ENCODE results near the gene PANX1.
"Not testable (repeated sequence)": the region's sequence is repeated elsewhere in the genome, so short reads cannot be mapped to it uniquely, and the experiment has no call there.

The PANX1 gene

DNA sequence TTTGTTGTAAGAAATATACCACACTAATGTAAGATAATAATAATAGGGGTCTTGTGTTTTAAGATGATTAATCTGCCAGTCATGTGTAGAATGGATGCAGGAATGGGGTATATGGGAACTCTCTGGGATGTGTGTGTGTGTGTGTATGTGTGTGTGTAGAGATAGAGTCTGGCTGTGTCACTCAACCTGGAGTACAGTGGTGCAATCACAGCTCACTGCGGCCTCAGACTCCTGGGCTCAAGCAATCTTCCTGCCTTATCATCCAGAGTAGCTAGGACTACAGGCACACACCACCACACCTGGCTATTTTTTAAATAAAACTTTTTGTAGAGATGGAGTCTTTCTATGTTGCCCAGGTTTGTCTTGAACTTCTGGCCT lies 11.5 kb upstream of the PANX1 start:
- Mint-ChIP-seq H3K27me3 (no peaks in the 10 kb centered on the region), H3K27ac (no peak overlapping the region), H3K9me3 (no peaks in the 10 kb centered on the region), H3K36me3 (ENCODE audit: low read depth) (no peaks in the 10 kb centered on the region), H3K4me1 (ENCODE audit: low read depth) (peaks cover 6% of the 10 kb centered on the region), H3K4me3 (no peak overlapping the region)
- intact Hi-C loops (cut with micrococcal nuclease): no loop called here

DNA sequence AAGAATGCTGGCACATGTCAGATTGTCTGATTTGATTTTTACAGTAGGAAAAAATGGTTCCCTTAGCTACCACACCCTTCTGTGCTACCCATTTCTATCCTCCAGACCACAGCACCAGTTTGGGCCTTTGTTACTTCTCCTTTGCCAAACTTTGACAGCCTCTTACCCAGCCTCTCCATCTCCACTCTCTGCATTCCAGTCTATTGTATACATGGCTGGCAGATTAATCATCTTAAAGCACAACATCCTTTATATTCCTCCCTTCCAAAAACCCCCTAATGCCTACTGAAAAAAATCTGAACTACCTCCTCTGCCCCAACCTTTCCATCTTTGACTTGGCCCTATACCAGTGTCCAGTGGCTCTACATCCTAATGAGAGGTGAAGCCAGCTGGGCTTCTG lies 10.8 kb upstream of the PANX1 start:
- no peaks in the 10 kb centered on the region for H3K27me3 Mint-ChIP-seq
- intact Hi-C loops (cut with micrococcal nuclease): no loop called here
- H3K36me3 Mint-ChIP-seq (ENCODE audit: low read depth): no peaks in the 10 kb centered on the region
- H3K9me3 Mint-ChIP-seq: no peaks in the 10 kb centered on the region
- no peak overlapping the region for H3K4me3 Mint-ChIP-seq
- peaks cover 6% of the 10 kb centered on the region for H3K4me1 Mint-ChIP-seq (ENCODE audit: low read depth)
- H3K27ac Mint-ChIP-seq: no peak overlapping the region

DNA sequence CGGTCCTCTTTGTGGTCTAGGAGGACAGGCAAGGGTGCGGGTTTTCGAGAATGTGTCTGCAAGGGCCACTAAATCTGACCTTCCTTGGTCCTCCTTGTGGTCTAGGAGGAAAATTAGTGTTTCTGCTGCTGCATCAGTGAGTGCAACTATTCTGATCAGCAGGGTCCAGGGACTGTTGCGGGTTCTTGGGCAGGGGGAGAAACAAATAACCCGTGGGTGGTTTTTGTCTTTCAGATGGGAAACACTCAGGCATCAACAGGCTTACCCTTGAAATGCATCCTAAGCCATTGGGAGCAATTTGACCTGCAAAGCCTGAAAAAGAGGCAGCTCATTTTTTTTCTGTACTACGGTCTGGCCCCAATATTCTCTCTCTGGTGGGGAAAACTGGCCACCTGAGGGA lies 9.0 kb upstream of the PANX1 start:
- intact Hi-C loops (cut with micrococcal nuclease); H3K27me3 Mint-ChIP-seq; H3K4me3 Mint-ChIP-seq; H3K27ac Mint-ChIP-seq; H3K4me1 Mint-ChIP-seq (ENCODE audit: low read depth); H3K36me3 Mint-ChIP-seq (ENCODE audit: low read depth); H3K9me3 Mint-ChIP-seq: not testable (repeated sequence)

DNA sequence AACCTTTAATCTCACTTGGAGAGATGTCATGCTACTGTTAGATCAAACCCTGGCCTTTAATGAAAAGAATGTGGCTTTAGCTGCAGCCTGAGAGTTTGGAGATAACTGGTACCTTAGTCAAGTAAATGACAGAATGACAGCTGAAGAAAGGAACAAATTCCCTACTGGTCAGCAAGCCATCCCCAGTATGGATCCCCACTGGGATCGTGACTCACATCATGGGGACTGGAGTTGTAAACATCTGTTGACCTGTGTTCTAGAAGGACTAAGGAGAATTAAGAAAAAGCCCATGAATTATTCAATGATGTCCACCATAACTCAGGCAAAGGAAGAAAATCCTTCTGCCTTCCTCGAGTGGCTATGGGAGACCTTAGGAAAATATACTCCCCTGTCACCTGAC lies 8.1 kb upstream of the PANX1 start:
- H3K4me1 Mint-ChIP-seq (ENCODE audit: low read depth); H3K4me3 Mint-ChIP-seq; H3K36me3 Mint-ChIP-seq (ENCODE audit: low read depth); H3K9me3 Mint-ChIP-seq; H3K27me3 Mint-ChIP-seq; H3K27ac Mint-ChIP-seq; intact Hi-C loops (cut with micrococcal nuclease): not testable (repeated sequence)

DNA sequence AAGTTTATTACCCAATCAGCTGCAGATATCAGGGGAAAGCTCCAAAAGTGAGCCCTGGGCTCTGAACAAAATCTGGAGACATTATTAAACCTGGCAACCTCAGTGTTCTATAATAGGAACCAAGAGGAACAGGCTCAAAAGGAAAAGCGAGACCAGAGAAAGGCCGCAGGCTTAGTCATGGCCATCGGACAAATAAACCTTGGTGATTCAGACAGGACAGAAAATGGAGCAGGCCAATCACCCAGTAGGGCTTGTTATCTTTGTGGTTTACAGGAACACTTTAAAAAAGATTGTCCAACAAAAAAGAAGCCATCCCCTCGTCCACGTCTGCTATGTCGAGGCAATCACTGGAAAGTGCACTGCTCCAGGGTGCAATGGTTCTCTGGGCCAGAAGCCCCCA lies 7.7 kb upstream of the PANX1 start:
- Mint-ChIP-seq H3K27me3 (no peaks in the 10 kb centered on the region), H3K9me3 (no peaks in the 10 kb centered on the region), H3K4me1 (ENCODE audit: low read depth) (no peaks in the 10 kb centered on the region), H3K27ac (no peak overlapping the region), H3K36me3 (ENCODE audit: low read depth) (no peaks in the 10 kb centered on the region), H3K4me3 (no peak overlapping the region)
- intact Hi-C loops (cut with micrococcal nuclease): no loop called here

DNA sequence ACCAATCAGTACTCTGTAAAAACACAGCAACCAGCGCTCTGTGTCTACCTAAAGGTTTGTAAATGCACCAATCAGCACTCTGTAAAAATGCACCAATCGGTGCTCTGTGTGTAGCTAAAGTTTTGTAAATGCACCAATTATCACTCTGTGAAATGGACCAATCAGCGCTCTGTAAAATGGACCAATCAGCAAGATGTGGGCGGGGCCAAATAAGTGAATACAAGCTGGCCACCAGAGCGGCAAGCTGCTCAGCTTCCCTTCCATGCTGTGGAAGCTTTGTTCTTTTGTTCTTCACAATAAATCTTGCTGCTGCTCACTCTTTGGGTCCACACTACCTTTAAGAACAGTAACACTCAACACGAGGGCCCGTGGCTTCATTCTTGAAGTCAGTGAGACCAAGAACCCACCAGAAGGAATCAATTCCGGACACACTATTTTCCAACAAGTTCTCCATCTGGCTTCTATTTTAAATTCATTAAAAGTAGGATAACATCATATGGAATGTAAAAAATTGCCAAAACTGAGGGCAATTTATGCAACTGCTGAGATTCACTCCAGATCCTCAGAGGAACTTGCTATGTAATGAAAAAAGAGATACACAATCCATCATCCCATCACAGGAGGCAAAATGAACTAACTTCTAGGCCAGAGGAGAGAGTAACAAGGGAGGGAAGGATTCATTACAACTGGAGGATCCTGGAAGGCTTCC lies 3.1 kb upstream of the PANX1 start:
- no peaks in the 10 kb centered on the region for H3K36me3 Mint-ChIP-seq (ENCODE audit: low read depth)
- H3K4me1 Mint-ChIP-seq (ENCODE audit: low read depth): peaks cover 16% of the 10 kb centered on the region
- no peak overlapping the region for H3K4me3 Mint-ChIP-seq
- no peak overlapping the region for H3K27ac Mint-ChIP-seq
- H3K9me3 Mint-ChIP-seq: no peaks in the 10 kb centered on the region
- peaks cover 2% of the 10 kb centered on the region for H3K27me3 Mint-ChIP-seq
- intact Hi-C loops (cut with micrococcal nuclease): loop anchor here (5.0 kb wide), 2 partner anchors 367 to 928 kb away; partner anchors contain the start of genes ANKRD49, MRE11 and SLC36A4

DNA sequence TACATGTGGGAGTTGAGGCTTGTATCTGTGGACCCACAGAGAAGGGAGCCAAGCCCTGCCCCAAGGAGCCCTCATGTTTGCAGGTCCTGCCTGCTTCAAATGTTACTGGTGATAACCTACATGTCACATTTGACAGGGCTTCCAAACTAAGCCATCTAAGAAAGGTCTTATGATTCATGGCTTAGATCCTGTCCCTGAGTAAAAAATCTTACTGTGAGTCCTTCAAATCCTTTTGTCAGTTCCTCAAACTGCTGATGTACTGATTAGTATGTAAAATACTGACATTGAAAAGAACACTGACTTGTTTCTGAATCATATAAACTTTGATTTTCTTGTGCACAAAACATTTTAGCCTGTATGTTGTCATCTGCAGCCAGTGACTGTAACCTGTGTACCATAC lies 1.0 kb upstream of the PANX1 start:
- Mint-ChIP-seq H3K9me3 (no peaks in the 10 kb centered on the region), H3K27ac (no peak overlapping the region), H3K36me3 (ENCODE audit: low read depth) (no peaks in the 10 kb centered on the region), H3K27me3 (peaks cover 2% of the 10 kb centered on the region), H3K4me3 (no peak overlapping the region), H3K4me1 (ENCODE audit: low read depth) (peaks cover 16% of the 10 kb centered on the region)
- intact Hi-C loops (cut with micrococcal nuclease): loop anchor here (5.0 kb wide), 2 partner anchors 365 to 930 kb away; partner anchors contain the start of genes ANKRD49, MRE11 and SLC36A4

DNA sequence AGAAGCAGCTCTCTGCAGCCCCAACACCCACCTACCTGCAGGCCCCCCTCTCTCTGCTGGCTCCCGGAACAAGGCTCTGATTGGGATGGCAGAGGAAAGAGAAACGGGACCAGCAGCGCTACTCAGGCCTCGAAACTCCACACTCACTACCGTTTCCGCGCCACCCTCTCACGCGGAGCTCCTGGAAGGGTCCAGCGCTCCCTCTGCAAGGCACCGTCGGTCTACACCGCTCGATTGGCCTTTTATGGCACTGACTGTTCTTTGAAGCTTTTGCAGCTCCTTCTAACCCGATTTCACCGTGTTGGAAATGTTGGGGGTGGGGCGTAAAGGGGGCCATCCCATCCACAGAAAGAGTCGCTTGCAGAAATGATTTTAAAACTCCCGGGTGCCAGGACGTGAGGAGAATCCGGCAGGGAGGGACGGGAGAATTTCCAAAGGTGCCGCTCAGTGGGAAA lies 323 bp upstream of the PANX1 start:
- Mint-ChIP-seq H3K27ac (no peak overlapping the region), H3K36me3 (ENCODE audit: low read depth) (no peaks in the 10 kb centered on the region), H3K9me3 (no peaks in the 10 kb centered on the region), H3K4me1 (ENCODE audit: low read depth) (peaks cover 20% of the 10 kb centered on the region), H3K4me3 (no peak overlapping the region), H3K27me3 (peaks cover 2% of the 10 kb centered on the region)
- intact Hi-C loops (cut with micrococcal nuclease): loop anchor here (5.0 kb wide), 2 partner anchors 364 to 931 kb away; partner anchors contain the start of genes ANKRD49, MRE11 and SLC36A4

DNA sequence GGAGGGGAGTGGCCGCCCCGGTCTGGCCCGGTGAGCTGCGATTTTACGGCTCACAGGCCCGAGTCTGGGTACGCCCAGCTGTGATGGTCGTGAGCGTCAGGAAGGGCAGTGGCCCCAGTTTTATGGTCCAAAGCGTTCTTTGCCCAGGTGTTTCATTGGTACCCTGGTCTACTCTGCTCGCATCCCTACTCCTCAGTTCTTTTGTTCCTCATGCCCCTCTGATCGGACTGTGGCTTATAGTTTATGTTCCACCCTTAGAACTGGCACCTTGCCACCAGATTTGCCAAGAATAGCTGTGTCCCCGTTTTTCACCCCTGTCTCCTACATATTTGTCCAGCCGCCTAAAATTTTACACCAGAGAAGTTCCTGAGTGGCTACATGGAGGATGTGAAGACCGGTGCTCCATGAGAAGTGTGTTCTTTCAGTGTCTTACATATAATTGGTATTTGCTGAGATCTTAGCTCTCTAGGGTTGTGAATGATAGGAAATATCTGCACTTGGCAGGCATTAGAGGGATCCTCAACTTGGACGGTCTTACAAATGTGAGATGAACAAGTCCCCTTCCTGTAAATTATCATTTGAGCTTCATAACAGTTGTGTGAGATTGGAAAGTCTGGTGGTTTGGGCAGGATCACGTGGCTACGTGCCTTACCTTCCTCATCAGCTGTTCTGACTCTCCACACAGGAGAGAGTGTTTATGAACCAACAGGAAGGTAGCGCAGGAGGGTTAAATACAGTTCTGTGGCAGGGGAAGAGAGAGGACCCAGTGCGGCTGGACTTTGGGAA lies 1.1 kb downstream of the PANX1 start:
- H3K4me3 Mint-ChIP-seq: no peak overlapping the region
- intact Hi-C loops (cut with micrococcal nuclease): loop anchor here (5.0 kb wide), 2 partner anchors 363 to 932 kb away; partner anchors contain the start of genes ANKRD49, MRE11 and SLC36A4

DNA sequence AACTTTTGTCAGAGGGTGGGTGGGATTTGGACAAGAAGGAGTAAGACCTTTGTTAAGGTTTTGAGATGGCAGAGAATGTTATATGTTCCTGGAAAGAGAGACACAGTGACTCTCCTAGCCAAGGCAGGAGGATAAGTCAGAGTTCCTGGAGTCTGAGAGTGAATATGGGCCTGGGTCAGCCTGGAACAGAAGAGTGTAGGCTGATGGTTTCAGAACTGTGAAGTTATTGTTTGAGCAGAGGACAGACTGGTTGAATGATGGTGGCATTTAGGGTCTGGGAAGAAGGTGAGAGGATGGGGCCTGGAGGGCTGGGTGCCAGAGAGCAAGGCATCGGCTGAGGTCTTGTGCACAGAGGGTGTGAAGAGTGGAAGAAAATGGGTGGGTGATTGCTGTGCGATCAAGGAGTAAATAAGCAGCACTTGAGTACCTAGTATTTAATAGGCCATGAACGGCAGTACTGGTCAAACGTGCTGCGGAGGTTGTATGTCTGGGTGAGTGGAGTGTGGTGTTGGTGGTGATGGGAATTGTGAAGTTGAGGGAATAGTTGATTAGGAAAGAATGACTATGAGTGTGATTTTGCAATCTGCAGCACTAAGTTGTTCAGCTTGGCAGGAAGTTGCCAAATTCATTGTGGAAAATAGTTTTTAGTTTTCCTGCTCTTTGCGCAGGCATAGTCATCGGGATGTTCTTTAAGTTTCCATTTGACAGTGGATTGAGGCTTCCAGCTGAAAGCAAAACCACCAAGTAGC lies 1.8 kb downstream of the PANX1 start:
- Mint-ChIP-seq H3K27me3 (peaks cover 2% of the 10 kb centered on the region), H3K36me3 (ENCODE audit: low read depth) (no peaks in the 10 kb centered on the region), H3K4me3 (no peak overlapping the region), H3K4me1 (ENCODE audit: low read depth) (peaks cover 41% of the 10 kb centered on the region), H3K9me3 (no peaks in the 10 kb centered on the region), H3K27ac (no peak overlapping the region)
- intact Hi-C loops (cut with micrococcal nuclease): no loop called here

More for the DNA sequence above, 1.1 kb downstream of the PANX1 start:
- peaks cover 34% of the 10 kb centered on the region for H3K4me1 Mint-ChIP-seq (ENCODE audit: low read depth)
- H3K27ac Mint-ChIP-seq: no peak overlapping the region
- H3K9me3 Mint-ChIP-seq: no peaks in the 10 kb centered on the region
- no peaks in the 10 kb centered on the region for H3K36me3 Mint-ChIP-seq (ENCODE audit: low read depth)
- H3K27me3 Mint-ChIP-seq: peaks cover 2% of the 10 kb centered on the region

DNA sequence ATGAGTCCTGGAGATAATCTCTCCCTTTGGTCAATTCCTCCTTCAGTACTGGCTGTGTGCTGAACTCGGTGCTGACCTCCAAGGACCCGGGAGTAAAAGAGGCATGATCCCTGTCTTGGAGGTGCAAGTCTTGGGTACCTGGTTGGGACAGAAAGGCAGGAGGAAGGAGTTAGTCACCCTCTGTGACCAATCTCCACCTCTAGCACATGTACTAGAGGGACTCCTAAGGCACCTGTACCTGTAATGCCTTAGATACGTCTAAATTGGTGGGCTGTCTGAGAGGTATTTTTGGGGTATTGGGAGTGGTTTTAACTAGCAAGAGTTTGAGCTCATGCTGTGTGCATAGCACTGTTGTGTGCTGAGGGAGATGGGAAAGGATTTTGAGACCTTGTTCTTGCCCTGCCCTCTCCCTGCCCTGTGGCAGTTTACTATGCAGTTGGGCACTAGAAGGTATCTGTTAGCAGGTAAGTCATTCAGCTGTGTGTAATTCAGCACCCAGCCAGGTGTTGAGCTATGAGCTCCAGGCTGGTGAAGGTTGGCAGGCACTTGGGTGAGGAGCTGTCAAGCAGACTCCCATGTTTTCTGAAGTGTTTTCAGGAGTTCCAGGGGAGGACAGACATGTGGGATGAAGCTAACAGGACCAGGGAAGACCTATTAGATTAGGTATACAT lies 2.5 kb downstream of the PANX1 start:
- peaks cover 44% of the 10 kb centered on the region for H3K4me1 Mint-ChIP-seq (ENCODE audit: low read depth)
- intact Hi-C loops (cut with micrococcal nuclease): no loop called here
- no peak overlapping the region for H3K4me3 Mint-ChIP-seq
- H3K36me3 Mint-ChIP-seq (ENCODE audit: low read depth): no peaks in the 10 kb centered on the region
- H3K27ac Mint-ChIP-seq: no peak overlapping the region
- no peaks in the 10 kb centered on the region for H3K9me3 Mint-ChIP-seq
- peaks cover 2% of the 10 kb centered on the region for H3K27me3 Mint-ChIP-seq

DNA sequence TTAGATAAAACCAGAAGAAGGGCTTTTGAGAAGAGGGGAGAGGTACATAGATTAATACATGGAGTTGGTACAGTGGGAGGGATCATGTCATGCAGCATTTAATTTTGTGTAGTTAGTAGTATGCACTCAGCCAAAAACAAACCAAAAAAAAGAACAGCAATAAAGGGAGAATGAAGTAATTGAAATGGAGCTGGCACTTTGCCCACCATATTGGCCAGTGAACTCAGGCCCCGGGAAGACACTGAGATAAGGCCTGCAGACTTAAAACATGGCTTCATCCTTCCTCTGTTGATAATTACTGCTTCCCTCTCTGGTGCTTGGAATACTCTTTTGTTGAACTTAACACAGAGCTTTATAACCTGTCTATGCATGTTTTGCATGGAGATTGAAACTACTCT lies 3.1 kb downstream of the PANX1 start:
- peaks cover 46% of the 10 kb centered on the region for H3K4me1 Mint-ChIP-seq (ENCODE audit: low read depth)
- intact Hi-C loops (cut with micrococcal nuclease): no loop called here

DNA sequence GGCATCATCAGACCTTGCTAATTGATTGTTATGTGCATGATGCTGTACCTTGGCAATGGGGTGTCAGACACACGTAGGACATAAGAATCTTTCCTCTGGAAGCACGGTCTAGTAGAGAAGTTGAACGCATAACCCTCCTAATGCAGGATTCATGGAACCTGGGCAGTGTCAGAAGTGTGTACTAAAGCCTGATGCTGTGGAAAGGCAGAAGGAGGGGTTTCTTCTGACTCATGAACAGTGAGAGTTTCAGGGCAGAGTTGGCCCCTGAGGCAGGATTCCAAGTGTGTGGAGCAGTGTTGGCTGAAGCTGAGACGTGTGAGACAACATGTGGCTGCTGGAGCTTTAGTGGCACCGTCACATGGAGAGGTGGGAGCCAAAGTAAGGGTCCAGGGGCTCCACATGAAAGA lies 3.5 kb downstream of the PANX1 start:
- no peak overlapping the region for H3K4me3 Mint-ChIP-seq
- H3K9me3 Mint-ChIP-seq: peaks cover 8% of the 10 kb centered on the region
- H3K27ac Mint-ChIP-seq: no peak overlapping the region
- peaks cover 7% of the 10 kb centered on the region for H3K36me3 Mint-ChIP-seq (ENCODE audit: low read depth)
- intact Hi-C loops (cut with micrococcal nuclease): no loop called here
- H3K4me1 Mint-ChIP-seq (ENCODE audit: low read depth): peaks cover 47% of the 10 kb centered on the region
- H3K27me3 Mint-ChIP-seq: no peaks in the 10 kb centered on the region

More for the DNA sequence above, 3.1 kb downstream of the PANX1 start:
- H3K4me3 Mint-ChIP-seq: no peak overlapping the region
- H3K9me3 Mint-ChIP-seq: peaks cover 4% of the 10 kb centered on the region
- peaks cover 3% of the 10 kb centered on the region for H3K36me3 Mint-ChIP-seq (ENCODE audit: low read depth)
- peaks cover 2% of the 10 kb centered on the region for H3K27me3 Mint-ChIP-seq
- no peak overlapping the region for H3K27ac Mint-ChIP-seq

All from dendritic cell treated with granulocyte-macrophage colony-stimulating factor and Interleukin-4, amounts not matched to agents 40 ng/mL and 50 ng/mL, for 4 days (primary cell).